ENCODE results near the gene NOL9.
A peak's percentile ranks its signal among the peaks of the same experiment; 100 is the strongest.
"Not testable (repeated sequence)": the region's sequence is repeated elsewhere in the genome, so short reads cannot be mapped to it uniquely, and the experiment has no call there.

NOL9 gene

GRCh38 chr1:6554031-6554906 lies at the start of gene NOL9:
Gene NOL9, minus strand, starts transcription at chr1:6554513. Its CDS starts 11 bp downstream, at chr1:6554502.
- peak; percentile 84 for DNase-seq (ENCODE audit: low read depth)

GRCh38 chr1:6603238-6603914 lies 49.1 kb upstream of the NOL9 start:
- DNase-seq (ENCODE audit: low read depth): peak; percentile 69

GRCh38 chr1:6602669-6603237 lies 48.4 kb upstream of the NOL9 start, which contains the start of gene KLHL21:
Gene KLHL21, minus strand, starts transcription at chr1:6602869. Its CDS starts 52 bp downstream, at chr1:6602817.
- DNase-seq (ENCODE audit: low read depth): peak; percentile 75

GRCh38 chr1:6601923-6602668 lies 47.8 kb upstream of the NOL9 start:
- no peak for DNase-seq (ENCODE audit: low read depth)

GRCh38 chr1:6601049-6601922 lies 47.0 kb upstream of the NOL9 start:
- DNase-seq (ENCODE audit: low read depth): peak; percentile 91

GRCh38 chr1:6600410-6601048 lies 46.2 kb upstream of the NOL9 start:
- DNase-seq (ENCODE audit: low read depth): no peak

- DNase-seq (ENCODE audit: low read depth): not testable (repeated sequence)
These were observed 45.7 kb upstream of the NOL9 start for GRCh38 chr1:6599991-6600390.

GRCh38 chr1:6599141-6599975 lies 45.0 kb upstream of the NOL9 start:
- no peak for DNase-seq (ENCODE audit: low read depth)

- DNase-seq (ENCODE audit: low read depth): no peak
These were observed 43.4 kb upstream of the NOL9 start for GRCh38 chr1:6597777-6598131.

GRCh38 chr1:6596886-6597776 lies 42.8 kb upstream of the NOL9 start:
- no peak for DNase-seq (ENCODE audit: low read depth)

- DNase-seq (ENCODE audit: low read depth): no peak
These were observed 42.0 kb upstream of the NOL9 start for GRCh38 chr1:6596351-6596750.

GRCh38 chr1:6594977-6595740 lies 40.8 kb upstream of the NOL9 start:
- DNase-seq (ENCODE audit: low read depth): no peak

GRCh38 chr1:6593810-6594209 lies 39.5 kb upstream of the NOL9 start:
- DNase-seq (ENCODE audit: low read depth): no peak

- no peak for DNase-seq (ENCODE audit: low read depth)
These were observed 38.7 kb upstream of the NOL9 start for GRCh38 chr1:6592865-6593593.

GRCh38 chr1:6592441-6592840 lies 38.1 kb upstream of the NOL9 start:
- no peak for DNase-seq (ENCODE audit: low read depth)

- DNase-seq (ENCODE audit: low read depth): no peak
These were observed 37.3 kb upstream of the NOL9 start for GRCh38 chr1:6591644-6592043.

GRCh38 chr1:6591222-6591621 lies 36.9 kb upstream of the NOL9 start:
- no peak for DNase-seq (ENCODE audit: low read depth)
